Measurements from ENCODE around the gene ZNF366. TPM values are rescaled to one million over a fixed set of nuclear protein-coding genes. Genes with fewer than 3 reads are reported as not detected.
A peak's percentile ranks its signal among the peaks of the same experiment; 100 is the strongest.

The ZNF366 gene
- total and polyA plus RNA-seq, 9 donors: 0.83 to 3.5 (median 1.6) TPM

GRCh38 chr5:72511366-72511765, 4.2 kb upstream of the ZNF366 start:
- TF ChIP-seq CTCF (IDR thresholded peaks at IDR 0.05): no peak
- TF ChIP-seq EP300 (IDR thresholded peaks at IDR 0.05): no peak
- TF ChIP-seq POLR2A (IDR thresholded peaks at IDR 0.05): no peak
- DNase-seq: no peak
- Histone ChIP-seq H3K4me1 (ENCODE audit: insufficient read depth) (no peaks in the 10 kb centered on the region), H3K27me3 (no peaks in the 10 kb centered on the region), H3K36me3 (no peaks in the 10 kb centered on the region), H3K9me3 (no peaks in the 10 kb centered on the region), H3K27ac (no peak overlapping the region), H3K4me3 (no peak overlapping the region)
- 79 to 91% (median 84%) methylated on average over 3 of the region's 3 CpGs for WGBS, 3 donors
- intact Hi-C loops (cut with DNase I): no loop called here

- no peaks in the 10 kb centered on the region for H3K36me3 ChIP-seq
- no peaks in the 10 kb centered on the region for H3K4me1 ChIP-seq (ENCODE audit: insufficient read depth)
- no peaks in the 10 kb centered on the region for H3K27me3 ChIP-seq
- H3K4me3 ChIP-seq: no peak overlapping the region
- peak in 1 of 5 donors; percentile 24 for DNase-seq
- 44 to 64% (median 50%) methylated on average over 8 of the region's 8 CpGs for WGBS, 3 donors
- no peaks in the 10 kb centered on the region for H3K9me3 ChIP-seq
- no peak overlapping the region for H3K27ac ChIP-seq
- intact Hi-C loops (cut with DNase I): no loop called here
- no peak for TF ChIP-seq EP300 (IDR thresholded peaks at IDR 0.05)
- no peak for TF ChIP-seq CTCF (IDR thresholded peaks at IDR 0.05)
- TF ChIP-seq POLR2A (IDR thresholded peaks at IDR 0.05): no peak
Measured at GRCh38 chr5:72510610-72511181, 3.5 kb upstream of the ZNF366 start.

- WGBS, 3 donors: 76 to 86% (median 79%) methylated on average over 7 of the region's 7 CpGs
- DNase-seq: no peak
- TF ChIP-seq POLR2A (IDR thresholded peaks at IDR 0.05) (no peak), EP300 (IDR thresholded peaks at IDR 0.05) (no peak), CTCF (IDR thresholded peaks at IDR 0.05) (no peak)
- no peaks in the 10 kb centered on the region for H3K27me3 ChIP-seq
- H3K4me3 ChIP-seq: no peak overlapping the region
- H3K4me1 ChIP-seq (ENCODE audit: insufficient read depth): no peaks in the 10 kb centered on the region
- intact Hi-C loops (cut with DNase I): no loop called here
- no peaks in the 10 kb centered on the region for H3K36me3 ChIP-seq
- H3K9me3 ChIP-seq: no peaks in the 10 kb centered on the region
- H3K27ac ChIP-seq: no peak overlapping the region
Measured at GRCh38 chr5:72509401-72509800, 2.2 kb upstream of the ZNF366 start.

GRCh38 chr5:72508241-72509170, 1.3 kb upstream of the ZNF366 start:
- TF ChIP-seq POLR2A (IDR thresholded peaks at IDR 0.05) (no peak), CTCF (IDR thresholded peaks at IDR 0.05) (no peak), EP300 (IDR thresholded peaks at IDR 0.05) (no peak)
- no peaks in the 10 kb centered on the region for H3K36me3 ChIP-seq
- H3K27ac ChIP-seq: no peak overlapping the region
- intact Hi-C loops (cut with DNase I): no loop called here
- WGBS, 3 donors: 92 to 96% (median 93%) methylated on average over 8 of the region's 8 CpGs
- H3K9me3 ChIP-seq: no peaks in the 10 kb centered on the region
- H3K4me1 ChIP-seq (ENCODE audit: insufficient read depth): peaks cover 2% of the 10 kb centered on the region
- no peak overlapping the region for H3K4me3 ChIP-seq
- no peaks in the 10 kb centered on the region for H3K27me3 ChIP-seq
- DNase-seq: no peak

All from ovary (tissue), 9 donors.